Stimulated activated CD4-positive, alpha-beta T cell treated with anti-CD3 and anti-CD28 coated beads, Interleukin-1b, Interleukin-23, amount 100 ng/mL, for 1 hour (primary cell): ENCODE data around the gene MELK.

Experiments
- DNase-seq, 2 donors: peaks; one replicate each; pipeline ENCODE4 v3.0.0-alpha.2; 2020; ENCODE audit warnings: low read depth in 2 of 2

MELK gene

DNA sequence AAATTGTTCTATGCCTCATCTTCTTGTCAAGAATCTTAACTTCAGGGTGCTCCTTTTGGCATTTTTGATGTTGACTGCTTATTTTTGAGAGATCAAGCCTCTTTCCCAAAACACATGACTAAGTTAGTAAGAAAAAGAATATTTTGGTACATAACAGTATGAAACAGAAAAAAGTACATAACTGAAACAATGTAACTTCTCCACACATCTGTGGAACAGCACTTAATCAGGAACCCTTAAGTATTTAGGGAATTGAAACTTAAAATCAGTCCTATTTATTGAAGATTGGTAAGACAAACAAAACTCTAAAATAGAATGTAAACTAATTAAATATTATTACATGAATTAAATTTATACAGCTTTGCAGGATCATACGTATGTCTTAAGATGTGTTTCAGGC lies 103.4 kb downstream of the MELK start:
- DNase-seq: no peak

DNA sequence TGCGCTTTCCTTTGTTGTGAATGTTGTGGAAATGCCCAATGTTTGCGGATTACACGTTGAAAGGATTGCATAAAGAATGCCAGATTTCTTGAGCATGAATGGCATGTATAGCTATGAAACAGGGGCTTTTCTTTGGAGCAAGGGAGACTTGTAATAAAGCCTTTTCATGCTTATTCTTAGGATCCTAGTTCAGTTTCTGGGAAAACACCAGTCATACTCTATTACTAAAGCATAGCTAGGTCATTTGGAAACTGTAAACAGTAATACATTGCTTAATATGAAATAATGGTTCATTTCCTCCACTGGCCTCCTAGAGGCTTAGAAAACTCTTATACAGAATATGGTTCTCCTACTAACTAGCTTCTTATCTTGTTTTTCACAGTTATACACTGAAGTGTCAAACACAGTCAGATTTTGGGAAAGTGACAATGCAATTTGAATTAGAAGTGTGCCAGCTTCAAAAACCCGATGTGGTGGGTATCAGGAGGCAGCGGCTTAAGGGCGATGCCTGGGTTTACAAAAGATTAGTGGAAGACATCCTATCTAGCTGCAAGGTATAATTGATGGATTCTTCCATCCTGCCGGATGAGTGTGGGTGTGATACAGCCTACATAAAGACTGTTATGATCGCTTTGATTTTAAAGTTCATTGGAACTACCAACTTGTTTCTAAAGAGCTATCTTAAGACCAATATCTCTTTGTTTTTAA lies 104.2 kb downstream of the MELK start:
- no peak for DNase-seq

DNA sequence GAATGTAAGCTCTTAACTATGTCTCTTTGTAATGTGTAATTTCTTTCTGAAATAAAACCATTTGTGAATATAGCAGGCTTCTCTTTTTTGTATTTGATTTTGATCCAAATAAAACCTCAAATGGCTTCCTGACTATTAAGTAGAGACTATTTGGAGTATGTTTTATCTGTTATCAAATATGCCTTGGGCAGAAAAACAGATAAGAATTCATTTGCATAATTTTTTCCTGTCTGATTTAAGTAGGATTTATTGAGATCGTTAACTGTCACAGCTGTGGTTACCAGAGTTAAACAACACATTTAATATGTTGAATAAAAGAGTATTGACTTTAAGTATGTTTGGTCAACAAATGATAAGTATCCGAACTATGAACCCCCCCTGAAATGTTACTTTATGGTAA lies 104.9 kb downstream of the MELK start:
- no peak for DNase-seq

DNA sequence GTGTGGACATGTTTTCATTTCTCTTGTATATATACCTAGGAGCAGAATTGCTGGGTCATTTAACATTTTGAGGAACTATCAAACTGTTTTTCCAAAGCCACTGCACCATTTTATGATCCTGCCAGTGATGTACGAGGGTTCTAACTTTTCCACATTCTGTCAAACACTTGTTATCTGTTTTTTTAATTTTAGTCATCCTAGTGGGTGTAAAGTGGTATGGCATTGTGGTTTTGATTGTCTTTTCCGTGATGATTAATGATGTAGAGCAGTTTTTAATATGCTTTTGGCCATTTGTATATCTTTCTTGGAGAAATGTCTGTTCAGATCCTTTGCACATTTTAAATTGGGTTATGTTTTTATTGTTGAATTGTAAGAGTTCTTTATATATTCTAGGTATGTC lies 107.0 kb downstream of the MELK start:
- no peak for DNase-seq

DNA sequence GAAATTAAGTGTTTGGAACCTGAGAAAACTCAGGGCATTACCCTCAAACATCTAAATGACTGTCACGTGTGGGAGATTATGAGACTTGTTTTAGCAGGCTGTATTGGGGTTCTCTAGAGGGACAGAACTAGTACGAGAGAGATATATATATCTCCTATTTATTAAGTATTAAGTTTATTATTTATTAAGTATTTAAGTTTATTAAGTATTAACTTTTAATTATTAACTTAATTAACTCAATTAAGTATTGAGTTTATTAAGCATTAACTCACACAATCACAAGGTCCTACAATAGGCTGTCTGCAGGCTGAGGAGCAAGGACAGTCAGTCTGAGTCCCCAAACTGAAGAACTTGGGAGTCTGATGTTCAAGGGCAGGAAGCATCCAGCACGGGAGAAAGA lies 113.8 kb downstream of the MELK start:
- no peak for DNase-seq

DNA sequence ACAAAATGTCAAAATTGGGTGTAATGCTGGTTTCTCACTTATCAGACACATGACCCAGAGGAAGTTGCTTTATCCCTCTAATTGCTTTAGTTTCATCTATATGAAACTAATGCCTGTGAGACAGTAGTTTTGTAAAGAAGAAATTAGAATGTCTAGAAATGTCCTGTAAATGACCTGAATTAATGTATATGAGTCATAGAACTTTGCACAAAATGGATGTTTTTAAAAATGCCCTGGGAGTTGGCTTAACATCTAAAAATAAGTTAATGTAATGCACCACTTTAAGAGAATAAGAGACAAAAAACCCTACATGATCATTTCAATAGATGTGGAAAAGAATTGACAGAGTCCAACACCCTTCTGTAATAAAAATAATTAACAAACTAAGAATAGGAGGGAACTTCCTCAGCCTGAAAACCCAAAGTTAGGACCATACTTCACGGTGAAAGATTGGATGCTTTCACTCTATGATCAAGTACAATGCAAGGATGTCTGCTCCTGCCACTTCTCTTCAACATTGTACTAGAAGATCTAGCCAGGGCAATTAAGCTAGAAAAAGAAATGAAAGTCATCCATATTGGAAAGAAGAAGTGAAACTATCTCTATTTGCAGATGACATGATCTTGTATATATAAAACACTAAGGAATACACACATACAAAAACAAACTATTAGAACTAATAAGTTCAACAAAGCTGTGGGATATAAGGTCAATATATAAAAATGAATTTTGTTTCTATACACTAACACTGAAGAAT lies 117.9 kb downstream of the MELK start:
- DNase-seq: no peak

DNA sequence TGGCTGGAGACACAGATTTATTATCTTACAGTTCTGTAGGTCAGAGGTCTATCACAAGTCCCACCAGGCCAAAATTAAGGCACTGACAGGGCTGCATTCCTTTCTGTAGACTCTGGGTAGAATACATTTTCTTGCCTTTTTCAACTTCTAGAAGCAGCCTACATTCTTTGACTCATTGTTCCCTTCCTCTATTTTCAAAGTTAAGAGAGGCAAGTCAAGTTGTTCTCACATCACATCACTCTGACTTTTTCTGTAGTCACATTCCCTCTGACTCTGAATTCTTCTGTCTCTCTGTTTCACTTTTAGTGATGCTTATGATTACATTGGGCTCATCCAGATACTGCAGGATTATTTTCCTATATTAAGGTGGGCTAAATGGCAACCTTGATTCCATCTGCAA lies 119.0 kb downstream of the MELK start:
- no peak for DNase-seq

DNA sequence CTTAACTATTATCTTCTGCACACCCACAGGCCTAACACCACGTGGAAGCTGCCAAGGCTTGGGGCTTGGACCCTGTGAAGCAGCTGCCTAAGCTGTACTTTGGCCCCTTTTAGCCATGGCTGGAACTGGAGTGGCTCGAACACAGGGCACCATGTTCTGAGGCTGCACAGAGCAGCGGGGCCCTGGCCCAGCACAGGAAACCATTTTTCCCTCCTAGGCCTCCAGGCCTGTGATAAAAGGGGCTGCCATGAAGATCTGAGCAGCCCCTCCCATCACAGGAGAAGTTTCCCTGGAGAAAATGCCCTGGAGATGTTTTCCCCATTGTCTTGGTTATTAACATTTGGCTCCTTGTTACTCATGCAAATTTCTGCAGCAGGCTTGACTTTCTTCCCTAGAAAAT lies 126.3 kb downstream of the MELK start:
- DNase-seq: no peak

DNA sequence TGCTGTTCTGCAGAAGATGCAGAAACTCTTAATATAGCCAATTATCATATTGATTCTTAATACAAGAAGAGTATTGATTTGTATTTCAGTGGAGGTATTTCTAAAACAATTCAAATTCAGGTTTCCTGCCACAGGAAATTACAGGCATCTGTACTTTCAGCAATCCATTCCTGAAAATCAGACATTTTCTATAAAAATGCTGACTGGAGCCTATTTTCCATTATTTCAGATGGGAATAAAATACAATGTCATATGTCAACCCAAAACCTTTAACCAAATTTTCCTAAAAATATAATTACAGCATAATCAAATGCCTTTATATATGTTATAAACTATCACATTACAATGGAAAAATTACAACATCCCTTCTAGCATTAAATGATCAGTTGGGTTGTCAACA lies 131.5 kb downstream of the MELK start:
- no peak for DNase-seq

DNA sequence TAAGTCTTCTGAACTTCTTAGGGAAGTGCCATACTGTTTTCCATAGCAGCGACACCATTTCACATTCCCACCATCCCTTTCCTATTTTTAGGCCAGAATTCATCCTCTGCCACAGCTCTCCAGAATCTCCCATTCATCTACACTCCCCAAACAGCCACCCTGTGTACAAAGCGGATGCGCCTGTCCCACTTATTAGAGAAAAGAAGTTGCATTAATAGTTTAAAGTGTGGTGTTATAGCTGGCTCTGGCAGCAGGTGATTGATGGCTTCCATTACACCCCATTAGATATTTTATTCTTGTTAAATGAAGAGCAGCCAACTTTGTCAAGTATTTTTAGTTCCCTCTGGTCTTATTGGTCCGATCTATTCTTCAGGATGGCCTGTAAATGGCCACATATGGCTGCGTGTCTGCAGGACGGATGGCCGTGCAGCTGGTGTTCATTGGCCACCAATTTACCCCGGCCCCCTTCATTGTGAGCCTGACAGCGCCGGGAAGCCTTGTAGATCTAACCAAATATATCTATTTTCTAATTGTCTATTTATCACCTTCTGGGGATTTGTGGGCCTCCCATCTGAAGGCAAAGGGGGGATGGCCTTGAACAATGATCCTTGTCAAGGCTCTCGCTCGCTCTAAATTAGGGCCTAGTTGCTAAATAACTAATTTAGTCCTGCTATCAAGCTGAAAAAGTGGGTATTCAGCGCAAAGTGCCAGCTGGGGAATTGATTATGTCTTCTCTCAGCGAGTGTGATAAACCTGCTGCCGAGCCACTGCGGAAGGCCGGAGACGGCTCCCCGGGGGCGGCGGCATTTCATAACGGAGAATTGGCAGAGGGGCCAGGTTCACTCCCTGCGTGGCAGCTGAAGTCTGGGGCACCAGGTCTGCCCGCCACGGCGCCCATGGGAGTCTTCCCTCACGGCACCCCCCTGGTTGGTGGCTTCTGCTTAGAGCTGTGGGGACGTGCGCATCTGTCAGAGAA lies 141.1 kb downstream of the MELK start:
- no peak for DNase-seq

DNA sequence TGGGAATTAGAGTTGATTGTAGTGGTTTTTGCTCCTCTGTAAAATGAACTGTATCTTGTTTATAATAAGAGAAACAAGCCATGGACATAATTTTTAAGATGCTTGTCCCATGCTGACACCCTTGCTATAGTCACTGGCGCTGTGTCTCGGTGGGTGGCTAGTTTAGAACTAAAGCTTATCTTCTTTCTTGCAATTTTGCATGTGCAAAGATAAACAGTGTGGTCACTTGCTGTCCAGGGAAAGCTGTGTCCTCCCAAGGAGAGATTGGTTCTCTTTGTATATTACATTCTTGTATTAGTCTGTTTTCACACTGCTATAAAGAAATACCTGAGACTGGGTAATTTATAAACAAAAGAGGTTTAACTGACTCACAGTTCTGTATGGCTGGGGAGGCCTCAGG lies 143.8 kb downstream of the MELK start:
- no peak for DNase-seq

DNA sequence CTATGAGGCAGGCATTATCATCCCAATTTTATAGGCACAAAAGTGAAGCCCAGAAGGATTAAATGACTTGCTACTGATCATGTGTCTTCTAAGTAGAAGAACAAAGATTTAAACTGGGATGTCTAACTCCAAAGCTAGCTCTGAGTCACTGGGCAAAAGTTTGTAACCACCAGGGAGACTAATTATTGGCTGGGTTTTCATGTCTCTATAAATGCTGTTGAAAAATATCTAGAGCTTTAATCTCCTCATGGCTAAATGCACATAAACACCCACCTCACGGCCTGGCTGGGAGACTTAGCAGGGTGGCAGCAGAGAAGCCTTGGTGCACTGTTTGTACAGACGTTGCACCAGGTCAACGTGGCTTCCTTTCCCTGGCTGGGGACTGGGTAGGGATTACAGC lies 144.6 kb downstream of the MELK start:
- no peak for DNase-seq

DNA sequence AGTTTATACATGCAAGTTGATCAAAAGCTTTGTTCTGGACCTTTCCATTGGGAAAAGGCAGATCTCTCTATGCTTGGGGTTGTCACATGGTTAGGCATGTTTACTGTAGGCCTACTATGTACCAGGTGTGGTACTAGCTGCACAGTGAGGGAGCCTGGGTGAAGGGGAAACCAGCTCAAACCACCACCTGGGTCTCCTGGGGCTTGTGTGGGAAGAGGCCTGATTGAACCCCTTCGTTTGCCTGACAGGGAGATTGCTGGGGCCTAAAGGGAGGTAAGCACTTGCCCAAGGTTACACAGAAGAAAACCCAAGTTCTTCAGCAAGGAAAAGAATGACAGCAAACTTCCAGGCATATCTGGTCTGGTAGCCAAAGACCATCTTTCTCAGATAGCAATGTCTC lies 145.9 kb downstream of the MELK start:
- no peak for DNase-seq

DNA sequence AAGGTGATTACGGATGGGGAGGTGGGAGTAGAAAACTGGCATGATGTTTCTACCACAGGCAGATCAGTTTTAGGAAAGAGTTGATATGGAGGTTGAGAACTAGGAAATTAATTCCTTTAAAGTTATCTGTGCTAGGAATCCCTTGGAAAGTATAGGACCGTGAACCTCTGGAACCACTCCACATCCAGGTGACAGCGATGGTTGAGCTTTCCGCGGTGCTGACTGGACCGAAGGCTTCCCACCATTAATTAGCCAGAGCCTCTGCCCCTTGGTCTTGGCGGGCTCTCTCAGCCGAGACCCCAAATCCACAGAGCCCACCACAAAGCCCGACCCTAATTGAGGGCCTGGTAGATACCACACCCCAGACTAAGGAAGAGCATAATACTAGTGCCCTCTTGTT lies 147.3 kb downstream of the MELK start:
- DNase-seq: no peak

DNA sequence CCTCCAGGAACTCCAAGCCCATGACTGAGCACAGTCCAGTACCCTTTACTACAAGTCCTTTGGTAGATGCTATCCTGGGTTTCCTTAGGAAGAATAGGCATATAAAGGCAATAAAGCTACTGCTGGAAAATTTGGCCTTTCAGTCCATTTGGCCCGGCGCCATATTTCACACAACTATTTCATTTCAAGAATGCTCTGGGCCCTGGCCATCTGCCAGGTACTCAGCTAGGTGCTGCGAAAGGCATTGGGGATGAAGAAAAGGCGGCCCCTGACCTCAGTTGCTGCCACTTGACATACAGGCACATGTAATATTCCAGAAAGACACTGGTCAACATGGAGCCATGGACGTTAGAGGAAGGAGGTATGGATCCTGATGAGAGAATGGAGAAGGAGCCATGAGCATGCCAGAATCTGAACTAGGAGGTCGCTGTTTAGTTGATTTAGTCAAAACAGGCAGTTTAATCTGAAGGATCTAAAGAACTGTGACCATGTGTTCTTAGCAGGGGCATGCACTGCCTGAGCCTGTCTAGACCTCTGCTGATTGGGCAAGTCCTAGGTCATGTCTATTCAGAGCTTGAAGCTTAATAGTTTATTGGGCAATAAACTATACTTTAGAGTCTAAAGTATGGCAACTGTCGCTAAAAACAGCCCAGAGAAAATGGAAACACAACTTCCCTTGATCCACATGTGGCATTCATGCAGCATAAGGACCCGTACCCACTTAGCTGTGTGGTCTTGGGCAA lies 149.3 kb downstream of the MELK start:
- no peak for DNase-seq

DNA sequence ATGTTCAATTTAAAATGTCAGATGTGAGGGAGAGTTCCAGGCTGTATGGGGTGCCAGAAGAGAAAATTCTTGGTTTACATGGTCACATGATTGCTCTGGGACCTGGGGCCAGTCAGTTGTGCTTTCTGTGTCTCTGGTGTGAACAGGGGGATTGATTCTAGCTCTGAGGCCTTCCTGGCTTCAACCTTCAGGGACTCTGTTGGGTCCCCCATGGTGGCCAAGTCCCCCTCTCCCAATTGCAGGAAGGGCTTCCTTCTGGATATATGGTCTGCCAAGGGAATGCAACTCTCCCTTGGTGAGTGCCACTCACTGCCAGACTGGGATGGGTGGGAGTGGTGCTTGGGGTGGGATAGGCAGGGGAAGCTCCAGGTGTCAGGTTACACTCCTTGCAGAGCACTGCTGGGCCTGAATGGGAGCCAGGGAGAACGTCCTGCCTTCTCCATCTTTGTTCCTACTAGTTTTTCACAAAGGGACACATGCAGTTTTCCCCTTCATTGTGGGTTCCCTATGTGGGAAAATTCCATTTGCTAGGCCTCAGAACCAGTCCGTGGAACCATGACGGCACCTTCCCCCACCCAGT lies 153.2 kb downstream of the MELK start:
- no peak for DNase-seq
